ENCODE measurements around the gene SCLT1.

DNA sequence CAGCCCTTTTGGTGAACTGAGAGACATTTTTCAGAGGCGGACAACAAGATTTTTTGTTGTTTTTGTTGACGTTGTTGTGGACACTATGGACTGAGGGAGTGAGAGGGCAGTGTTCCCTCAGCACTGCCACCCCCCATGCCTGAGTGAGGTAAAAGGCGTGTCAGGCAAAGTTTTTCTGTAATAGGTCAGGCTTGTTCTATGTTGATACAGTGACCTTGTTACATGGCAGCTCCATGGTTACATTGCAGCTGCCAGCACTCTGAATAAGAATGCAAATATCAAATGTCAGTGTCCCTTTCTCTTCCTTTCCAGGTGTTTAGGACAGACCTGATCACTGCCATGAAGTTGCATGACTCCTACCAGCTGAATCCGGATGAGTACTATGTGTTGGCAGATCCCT is 247.3 kb downstream of the SCLT1 start:
- TF ChIP-seq, protein P1, sequence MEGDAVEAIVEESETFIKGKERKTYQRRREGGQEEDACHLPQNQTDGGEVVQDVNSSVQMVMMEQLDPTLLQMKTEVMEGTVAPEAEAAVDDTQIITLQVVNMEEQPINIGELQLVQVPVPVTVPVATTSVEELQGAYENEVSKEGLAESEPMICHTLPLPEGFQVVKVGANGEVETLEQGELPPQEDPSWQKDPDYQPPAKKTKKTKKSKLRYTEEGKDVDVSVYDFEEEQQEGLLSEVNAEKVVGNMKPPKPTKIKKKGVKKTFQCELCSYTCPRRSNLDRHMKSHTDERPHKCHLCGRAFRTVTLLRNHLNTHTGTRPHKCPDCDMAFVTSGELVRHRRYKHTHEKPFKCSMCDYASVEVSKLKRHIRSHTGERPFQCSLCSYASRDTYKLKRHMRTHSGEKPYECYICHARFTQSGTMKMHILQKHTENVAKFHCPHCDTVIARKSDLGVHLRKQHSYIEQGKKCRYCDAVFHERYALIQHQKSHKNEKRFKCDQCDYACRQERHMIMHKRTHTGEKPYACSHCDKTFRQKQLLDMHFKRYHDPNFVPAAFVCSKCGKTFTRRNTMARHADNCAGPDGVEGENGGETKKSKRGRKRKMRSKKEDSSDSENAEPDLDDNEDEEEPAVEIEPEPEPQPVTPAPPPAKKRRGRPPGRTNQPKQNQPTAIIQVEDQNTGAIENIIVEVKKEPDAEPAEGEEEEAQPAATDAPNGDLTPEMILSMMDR (conservative IDR thresholded peaks at IDR 0.05; ENCODE audit: low read depth, low read length): no peak
- no peak for TF ChIP-seq EZH2 (IDR thresholded peaks at IDR 0.05; ENCODE audit: borderline replicate concordance, low read depth, low read length, poor library complexity, severe bottlenecking)

All from A673 (cell line).